Keratinocyte (primary cell): Measurements from ENCODE around the gene WDR33. TPM values are rescaled to one million over a fixed set of nuclear protein-coding genes. Genes with fewer than 3 reads are reported as not detected.

Experiments used
- DNase-seq: peaks from one replicate; pipeline ENCODE4 v3.0.0-alpha.2; 2011; ENCODE audit warnings: low read depth, missing footprints, low spot score
- FAIRE-seq: peaks from 2 replicates; lab custom pipeline; 2011; peaks lifted over from hg19 to GRCh38; lab: Jason Lieb, UNC
- H2AFZ ChIP-seq: 2 replicates; pipeline ENCODE4 v1.6.0; 2012; ENCODE audit warnings: low read length, control low read depth, inconsistent platforms; ENCODE audit not compliant: control insufficient read depth
- H3K27ac ChIP-seq: 2 replicates; pipeline ENCODE4 v1.5.1; 2011; ENCODE audit warnings: low read length; ENCODE audit not compliant: control insufficient read depth, insufficient read depth
- H3K27me3 ChIP-seq: 3 replicates; pipeline ENCODE4 v1.6.0; 2011; ENCODE audit warnings: low read length; ENCODE audit not compliant: control insufficient read depth, insufficient read depth; ENCODE audit errors: extremely low read depth
- H3K36me3 ChIP-seq, 2 experiments: 2 replicates in 1 of 2; 3 replicates in 1 of 2; pipeline ENCODE4 v1.5.1; 2011; ENCODE audit warnings: low read length in 2 of 2, mild to moderate bottlenecking in 1 of 2; ENCODE audit not compliant: control insufficient read depth in 2 of 2, insufficient read depth in 2 of 2; ENCODE audit errors: extremely low read depth in 1 of 2
- H3K4me1 ChIP-seq: 3 replicates; pipeline ENCODE4 v1.5.1; 2011; ENCODE audit warnings: low read length; ENCODE audit not compliant: control insufficient read depth, insufficient read depth; ENCODE audit errors: extremely low read depth
- H3K4me2 ChIP-seq: 3 replicates; pipeline ENCODE4 v1.6.0; 2011; ENCODE audit warnings: low read depth, low read length; ENCODE audit not compliant: control insufficient read depth, insufficient read depth; ENCODE audit errors: extremely low read depth
- H3K4me3 ChIP-seq, 3 experiments: fragments of 200-600 bp in 1 of 3; sonication (generic) in 1 of 3; 2 replicates in 2 of 3; 3 replicates in 1 of 3; pipeline ENCODE4 v1.5.1; 2011 to 2016; ENCODE audit warnings: low read length in 3 of 3, mild to moderate bottlenecking in 3 of 3, control low read depth in 2 of 3, inconsistent platforms in 1 of 3, low read depth in 1 of 3, mixed read lengths in 1 of 3, mixed run types in 1 of 3, moderate library complexity in 1 of 3; ENCODE audit not compliant: control insufficient read depth in 2 of 3, insufficient read depth in 2 of 3; ENCODE audit errors: extremely low read depth in 1 of 3
- H3K79me2 ChIP-seq: 2 replicates; pipeline ENCODE4 v1.6.0; 2012; ENCODE audit warnings: low read length; ENCODE audit not compliant: control insufficient read depth, insufficient read depth
- H3K9ac ChIP-seq: 3 replicates; pipeline ENCODE4 v1.6.0; 2011; ENCODE audit warnings: low read length; ENCODE audit not compliant: control insufficient read depth, insufficient read depth; ENCODE audit errors: extremely low read depth
- H3K9me1 ChIP-seq: 3 replicates; pipeline ENCODE4 v1.6.0; 2011; ENCODE audit warnings: low read length; ENCODE audit not compliant: control insufficient read depth, insufficient read depth; ENCODE audit errors: extremely low read depth
- H3K9me3 ChIP-seq: 2 replicates; pipeline ENCODE4 v1.5.1; 2012; ENCODE audit warnings: low read depth, low read length; ENCODE audit not compliant: control insufficient read depth
- H4K20me1 ChIP-seq: 3 replicates; pipeline ENCODE4 v1.6.0; 2011; ENCODE audit warnings: low read length; ENCODE audit not compliant: control insufficient read depth, insufficient read depth; ENCODE audit errors: extremely low read depth
- CTCF ChIP-seq, 3 experiments: IDR thresholded peaks in 1 of 3; conservative IDR thresholded peaks in 1 of 3; optimal IDR thresholded peaks in 1 of 3; 2 replicates in 2 of 3; 3 replicates in 1 of 3; pipeline versions ENCODE3 to v1.5.1; 2011; ENCODE audit warnings: low read length in 3 of 3, mild to moderate bottlenecking in 3 of 3, moderate library complexity in 2 of 3, control low read depth in 1 of 3, inconsistent platforms in 1 of 3; ENCODE audit not compliant: insufficient read depth in 2 of 3; ENCODE audit errors: extremely low read depth in 1 of 3
- EZH2 ChIP-seq: IDR thresholded peaks from one replicate; pipeline ENCODE4 v1.6.1; 2012; ENCODE audit warnings: inconsistent platforms, mild to moderate bottlenecking, low read length, moderate library complexity
- dilution Hi-C: fragments of 300-500 bp; cut with MboI; formaldehyde crosslinking; loops from one replicate; pipeline ENCODE4 v1.7.0; 2020; ENCODE audit warnings: low sequenced_read_pairs; ENCODE audit not compliant: extremely low pct_ligation_motif_present
- polyA plus RNA-seq, 5 experiments: library from polyadenylated mRNA; depleted of rRNA in 3 of 5; stranded (reverse) in 3 of 5; stranded (forward) in 1 of 5; unstranded in 1 of 5; fragments of >200 nt; gene quantifications; 1 replicate in 1 of 5; 2 replicates in 3 of 5; 3 replicates in 1 of 5; pipeline versions ENCODE4 v1.2.1 to v1.2.3, GENCODE V29; 2011 to 2012; ENCODE audit warnings: missing spikeins in 2 of 5, low read depth in 1 of 5, low replicate concordance in 1 of 5

The WDR33 gene
- polyA plus RNA-seq, 1 donor (not counting 4 experiments of a cell fraction or from before 2014, with no cell fraction given): 44.5 TPM

DNA sequence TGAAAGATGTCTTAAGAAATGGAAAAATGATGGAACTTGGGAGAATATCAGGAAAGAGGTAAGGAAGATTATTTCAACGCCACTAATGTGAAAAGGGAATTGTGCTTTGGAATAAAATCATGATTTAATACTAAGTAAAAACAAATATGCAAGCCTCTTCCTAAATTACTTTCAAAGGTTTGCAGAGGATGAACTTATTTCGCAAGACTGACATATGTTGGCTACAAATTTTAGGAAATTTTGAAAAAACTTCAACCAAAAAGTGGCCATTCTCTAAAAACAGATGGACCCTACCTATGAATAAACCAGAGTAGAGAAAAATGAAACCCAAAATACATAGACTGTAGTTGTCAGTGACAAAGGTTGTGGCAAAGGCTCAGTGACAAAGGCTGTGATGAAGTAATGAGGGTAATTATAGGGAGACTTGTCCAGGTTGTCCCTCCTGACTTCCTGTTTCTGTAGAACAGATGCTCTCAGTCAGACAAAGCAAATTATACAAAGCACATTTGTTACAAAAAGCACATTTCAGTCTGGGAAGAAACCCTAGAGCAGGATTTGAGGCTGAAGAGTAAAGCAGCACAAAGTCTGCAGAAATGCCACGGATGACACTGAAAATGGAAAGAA is 70.2 kb downstream of the WDR33 start:
- H3K9me3 ChIP-seq: no peaks in the 10 kb centered on the region
- dilution Hi-C loops: no loop called here
- no peak overlapping the region for H3K27ac ChIP-seq
- H3K27me3 ChIP-seq: no peaks in the 10 kb centered on the region
- H3K4me2 ChIP-seq: no peak overlapping the region
- no peaks in the 10 kb centered on the region for H3K9me1 ChIP-seq
- DNase-seq (no peak), FAIRE-seq (no peak)
- H3K9ac ChIP-seq: no peak overlapping the region
- no peaks in the 10 kb centered on the region for H4K20me1 ChIP-seq
- H3K79me2 ChIP-seq: no peaks in the 10 kb centered on the region
- TF ChIP-seq CTCF (optimal IDR thresholded peaks at IDR 0.05 in 1 of 3, IDR thresholded peaks at IDR 0.05 in 1 of 3, conservative IDR thresholded peaks at IDR 0.05 in 1 of 3; ENCODE audit: extremely low read depth in 1 of 3, insufficient read depth in 2 of 3, low read length in 3 of 3) (no peak), EZH2 (no peak)
- H3K4me3 ChIP-seq: no peak overlapping the region
- H2AFZ ChIP-seq: no peak overlapping the region
- H3K36me3 ChIP-seq: peaks cover 4% of the 10 kb centered on the region in 2 experiments
- H3K4me1 ChIP-seq: no peaks in the 10 kb centered on the region

DNA sequence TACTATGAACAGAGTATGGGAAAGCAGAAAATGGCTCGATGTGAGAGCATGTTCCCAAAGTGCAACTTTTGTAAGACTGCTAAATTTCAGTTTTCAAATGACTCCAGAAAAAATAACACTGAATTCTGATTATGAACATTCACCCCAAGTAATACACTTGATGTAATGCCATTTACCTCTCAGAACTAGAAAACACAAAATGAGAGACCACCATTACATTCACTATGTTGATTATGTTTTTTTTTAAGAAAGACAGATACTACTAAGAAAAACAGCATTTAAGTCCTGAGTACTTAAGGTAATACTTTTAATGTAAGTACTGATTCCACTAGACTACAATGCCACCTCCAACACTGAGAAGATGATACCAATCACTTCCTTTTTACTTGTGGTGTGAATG is 71.2 kb downstream of the WDR33 start:
- dilution Hi-C loops: no loop called here
- H3K79me2 ChIP-seq: no peaks in the 10 kb centered on the region
- no peaks in the 10 kb centered on the region for H3K27me3 ChIP-seq
- DNase-seq (no peak), FAIRE-seq (no peak)
- no peak overlapping the region for H3K4me3 ChIP-seq
- H3K27ac ChIP-seq: no peak overlapping the region
- no peaks in the 10 kb centered on the region for H4K20me1 ChIP-seq
- no peaks in the 10 kb centered on the region for H3K9me3 ChIP-seq
- TF ChIP-seq EZH2 (no peak), CTCF (optimal IDR thresholded peaks at IDR 0.05 in 1 of 3, IDR thresholded peaks at IDR 0.05 in 1 of 3, conservative IDR thresholded peaks at IDR 0.05 in 1 of 3; ENCODE audit: extremely low read depth in 1 of 3, insufficient read depth in 2 of 3, low read length in 3 of 3) (no peak)
- H3K4me1 ChIP-seq: no peaks in the 10 kb centered on the region
- no peak overlapping the region for H2AFZ ChIP-seq
- H3K36me3 ChIP-seq: peaks cover 2 to 3% of the 10 kb centered on the region in 2 experiments
- no peaks in the 10 kb centered on the region for H3K9me1 ChIP-seq
- H3K9ac ChIP-seq: no peak overlapping the region
- no peak overlapping the region for H3K4me2 ChIP-seq
